SK-N-SH treated with all-trans-retinoic acid at 6 μM for 48 hours (cell line): ENCODE results near the gene FKBP3.

Source experiments
- BACH2 ChIP-seq: fragments of 250-450 bp; sonication (Bioruptor Pico); IDR thresholded peaks from 2 replicates; pipeline ENCODE4 v1.9.0; 2021; ENCODE audit warnings: mild to moderate bottlenecking, borderline replicate concordance
- ZNF565 ChIP-seq: fragments of 450-650 bp; formaldehyde crosslinking; conservative IDR thresholded peaks from 2 replicates; pipeline ENCODE4 v1.5.0; 2020; ENCODE audit warnings: low read depth, mild to moderate bottlenecking, moderate library complexity

GRCh38 chr14:45140661-45141187, 6.4 kb upstream of the FKBP3 start:
- TF ChIP-seq BACH2 (CRISPR knock-in tag) = no peak
- TF ChIP-seq ZNF565 = no peak
